DOHH2 (cell line): ENCODE measurements around the gene ACSL1.

Source experiments
- H3F3A ChIP-seq: fragments of 200-600 bp; sonication (generic), shearing (Covaris generic); 2 replicates; pipeline ENCODE4 v1.6.0; 2016; ENCODE audit warnings: antibody characterized with exemption, mild to moderate bottlenecking; ENCODE audit not compliant: control insufficient read depth, insufficient read depth
- H3K27ac ChIP-seq: fragments of 200-600 bp; sonication (generic); 2 replicates; pipeline ENCODE4 v1.5.1; 2014; ENCODE audit warnings: low read depth, mild to moderate bottlenecking, low read length, moderate library complexity
- H3K27me3 ChIP-seq: fragments of 200-600 bp; sonication (generic); 2 replicates; pipeline ENCODE4 v1.6.1; 2014; ENCODE audit warnings: mild to moderate bottlenecking, low read length, mixed read lengths; ENCODE audit not compliant: control insufficient read depth
- H3K36me3 ChIP-seq: fragments of 200-600 bp; sonication (generic); 2 replicates; pipeline ENCODE4 v1.6.1; 2014; ENCODE audit warnings: mild to moderate bottlenecking, low read length, moderate library complexity, mixed read lengths; ENCODE audit not compliant: control insufficient read depth
- H3K4me1 ChIP-seq: fragments of 200-600 bp; sonication (generic); 2 replicates; pipeline ENCODE4 v1.6.1; 2014; ENCODE audit warnings: mild to moderate bottlenecking, low read length, mixed read lengths; ENCODE audit not compliant: control insufficient read depth
- H3K4me2 ChIP-seq: fragments of 200-600 bp; sonication (generic); 2 replicates; pipeline ENCODE4 v1.6.0; 2014; ENCODE audit warnings: mild to moderate bottlenecking, low read length, moderate library complexity
- H3K4me3 ChIP-seq: fragments of 200-600 bp; sonication (generic); 2 replicates; pipeline ENCODE4 v1.5.1; 2014; ENCODE audit warnings: mild to moderate bottlenecking, low read length, mixed read lengths
- H3K79me2 ChIP-seq: fragments of 200-600 bp; sonication (generic); 2 replicates; pipeline ENCODE4 v1.6.1; 2014; ENCODE audit warnings: mild to moderate bottlenecking, low read length, mixed read lengths; ENCODE audit not compliant: control insufficient read depth
- H3K9me2 ChIP-seq: fragments of 200-600 bp; sonication (generic); replicated peaks from 2 replicates; pipeline ENCODE4 v1.6.1; 2014; ENCODE audit warnings: mild to moderate bottlenecking, low read length, mixed read lengths; ENCODE audit not compliant: control insufficient read depth
- H3K9me3 ChIP-seq: fragments of 200-600 bp; sonication (generic); 2 replicates; pipeline ENCODE4 v1.6.1; 2014; ENCODE audit warnings: antibody characterized with exemption, low read length, mixed read lengths; ENCODE audit not compliant: control insufficient read depth, insufficient read depth
- H4K20me1 ChIP-seq: fragments of 200-600 bp; sonication (generic); 2 replicates; pipeline ENCODE4 v1.6.0; 2014; ENCODE audit warnings: low read depth, mild to moderate bottlenecking, antibody characterized with exemption, low read length, moderate library complexity; ENCODE audit not compliant: control insufficient read depth, insufficient read depth
- EZH2phosphoT487 ChIP-seq: fragments of 200-600 bp; sonication (generic); IDR thresholded peaks from 2 replicates; pipeline ENCODE4 v1.6.1; 2017; ENCODE audit warnings: borderline replicate concordance, mild to moderate bottlenecking, antibody characterized with exemption, low read length, moderate library complexity, mixed read lengths
- TF ChIP-seq, protein P1 (sequence below): fragments of 200-600 bp; sonication (generic); IDR thresholded peaks from one replicate; pipeline ENCODE4 v1.5.1; 2014; ENCODE audit warnings: antibody characterized with exemption, mild to moderate bottlenecking, low read depth, low read length; ENCODE audit not compliant: poor library complexity, severe bottlenecking

Gene ACSL1

DNA sequence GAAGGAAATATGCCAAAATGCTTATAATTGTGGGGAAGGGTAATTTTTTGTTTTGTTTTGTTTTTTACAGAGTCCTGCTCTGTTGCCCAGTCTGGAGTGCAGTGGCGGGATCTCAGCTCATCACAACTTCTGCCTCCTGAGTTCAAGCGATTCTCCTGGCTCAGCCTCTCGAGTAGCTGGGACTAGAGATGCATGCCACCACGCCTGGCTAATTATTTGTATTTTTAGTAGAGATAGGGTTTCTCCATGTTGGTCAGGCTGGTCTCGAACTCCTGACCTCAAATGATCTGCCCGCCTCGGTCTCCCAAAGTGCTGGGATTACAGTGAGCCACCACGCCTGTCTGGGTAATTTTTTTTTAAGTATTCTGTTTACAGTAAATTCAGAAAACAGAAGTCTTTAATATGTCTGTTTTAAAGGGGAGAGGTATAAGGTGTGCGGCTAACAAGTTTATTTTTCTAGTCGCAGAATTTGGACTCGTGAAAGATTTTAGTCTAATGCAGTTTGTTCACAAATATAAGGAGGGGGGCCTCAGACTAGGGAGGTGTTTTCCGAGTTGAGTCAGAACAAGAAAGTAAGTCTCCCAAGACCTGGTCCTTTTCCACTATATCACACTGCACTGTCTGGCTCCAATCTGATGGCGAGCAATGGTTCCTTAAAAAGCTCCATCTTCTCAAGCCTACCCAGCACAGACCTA is 1.5 kb downstream of the ACSL1 start:
- Histone ChIP-seq H3K9me2 (no peaks in the 10 kb centered on the region), H3K9me3 (no peaks in the 10 kb centered on the region), H3K36me3 (no peaks in the 10 kb centered on the region), H3K79me2 (peaks cover 63% of the 10 kb centered on the region), H3K4me1 (peaks cover 26% of the 10 kb centered on the region), H3K4me3 (peak overlapping the region; percentile 77), H4K20me1 (peaks cover 9% of the 10 kb centered on the region; the same call in 1 of the 2 replicates), H3K27ac (no peak overlapping the region), H3F3A (no peaks in the 10 kb centered on the region; the same call in 1 of the 2 replicates), H3K27me3 (no peaks in the 10 kb centered on the region), H3K4me2 (peak overlapping the region; percentile 80)
- no peak for TF ChIP-seq EZH2phosphoT487
- TF ChIP-seq, protein P1, sequence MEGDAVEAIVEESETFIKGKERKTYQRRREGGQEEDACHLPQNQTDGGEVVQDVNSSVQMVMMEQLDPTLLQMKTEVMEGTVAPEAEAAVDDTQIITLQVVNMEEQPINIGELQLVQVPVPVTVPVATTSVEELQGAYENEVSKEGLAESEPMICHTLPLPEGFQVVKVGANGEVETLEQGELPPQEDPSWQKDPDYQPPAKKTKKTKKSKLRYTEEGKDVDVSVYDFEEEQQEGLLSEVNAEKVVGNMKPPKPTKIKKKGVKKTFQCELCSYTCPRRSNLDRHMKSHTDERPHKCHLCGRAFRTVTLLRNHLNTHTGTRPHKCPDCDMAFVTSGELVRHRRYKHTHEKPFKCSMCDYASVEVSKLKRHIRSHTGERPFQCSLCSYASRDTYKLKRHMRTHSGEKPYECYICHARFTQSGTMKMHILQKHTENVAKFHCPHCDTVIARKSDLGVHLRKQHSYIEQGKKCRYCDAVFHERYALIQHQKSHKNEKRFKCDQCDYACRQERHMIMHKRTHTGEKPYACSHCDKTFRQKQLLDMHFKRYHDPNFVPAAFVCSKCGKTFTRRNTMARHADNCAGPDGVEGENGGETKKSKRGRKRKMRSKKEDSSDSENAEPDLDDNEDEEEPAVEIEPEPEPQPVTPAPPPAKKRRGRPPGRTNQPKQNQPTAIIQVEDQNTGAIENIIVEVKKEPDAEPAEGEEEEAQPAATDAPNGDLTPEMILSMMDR: no peak

DNA sequence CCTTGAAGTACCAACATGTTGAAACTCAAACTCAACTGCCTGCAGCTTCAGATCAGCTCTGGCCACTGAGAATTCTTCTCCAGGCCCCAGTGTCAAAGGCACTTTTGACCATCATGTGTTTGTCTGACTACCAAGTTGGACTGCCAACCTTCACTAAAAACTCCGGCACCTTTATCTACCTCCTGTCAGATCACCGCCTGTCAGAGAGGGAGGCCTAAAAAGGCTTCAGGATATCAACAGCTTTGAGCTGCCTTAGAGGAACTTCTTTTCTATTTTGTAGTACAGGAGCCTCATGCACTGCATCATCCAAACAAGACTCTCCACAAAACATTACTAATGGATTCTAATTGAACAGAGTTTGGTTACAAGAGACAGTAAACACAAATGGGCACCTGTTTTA is 2.8 kb downstream of the ACSL1 start:
- peaks cover 73% of the 10 kb centered on the region for H3K79me2 ChIP-seq
- H3K27ac ChIP-seq: no peak overlapping the region
- no peaks in the 10 kb centered on the region for H3K36me3 ChIP-seq
- peaks cover 33% of the 10 kb centered on the region for H3K4me1 ChIP-seq
- no peaks in the 10 kb centered on the region; the same call in 1 of the 2 replicates for H3F3A ChIP-seq
- no peak overlapping the region for H3K4me3 ChIP-seq
- H3K9me3 ChIP-seq: no peaks in the 10 kb centered on the region
- TF ChIP-seq EZH2phosphoT487: no peak
- TF ChIP-seq, protein P1: no peak
- peaks cover 9% of the 10 kb centered on the region; the same call in 1 of the 2 replicates for H4K20me1 ChIP-seq
- no peaks in the 10 kb centered on the region for H3K9me2 ChIP-seq
- H3K27me3 ChIP-seq: no peaks in the 10 kb centered on the region
- H3K4me2 ChIP-seq: no peak overlapping the region

DNA sequence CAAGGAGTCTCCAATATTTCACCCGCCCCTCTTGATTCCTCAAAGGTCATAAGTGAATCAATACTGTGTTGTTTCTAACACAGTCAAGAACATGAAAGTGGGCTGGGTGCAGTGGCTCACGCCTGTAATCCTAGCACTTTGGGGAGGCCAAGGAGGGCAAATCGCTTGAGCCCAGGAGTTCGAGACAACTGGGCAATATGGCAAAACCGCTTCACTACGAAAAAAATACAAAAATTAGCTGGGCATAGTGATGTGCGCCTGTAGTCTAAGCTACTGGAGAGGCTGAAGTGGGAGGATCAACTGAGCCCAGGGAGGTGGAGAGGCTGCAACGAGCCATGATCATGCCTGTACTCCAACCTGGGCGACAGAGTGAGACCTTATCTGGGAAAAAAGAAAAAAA is 3.4 kb downstream of the ACSL1 start:
- Histone ChIP-seq H3K27ac (no peak overlapping the region), H3K9me3 (no peaks in the 10 kb centered on the region), H3K4me1 (peaks cover 40% of the 10 kb centered on the region), H3K4me2 (no peak overlapping the region), H3F3A (no peaks in the 10 kb centered on the region; the same call in 1 of the 2 replicates), H3K9me2 (no peaks in the 10 kb centered on the region), H4K20me1 (peaks cover 14% of the 10 kb centered on the region; the same call in 1 of the 2 replicates), H3K4me3 (no peak overlapping the region), H3K36me3 (no peaks in the 10 kb centered on the region), H3K27me3 (no peaks in the 10 kb centered on the region), H3K79me2 (peaks cover 80% of the 10 kb centered on the region)
- TF ChIP-seq EZH2phosphoT487: no peak
- TF ChIP-seq, protein P1: no peak
